NOMO-1 treated with dmso at 0.1 percent for 144 hours (cell line): Measurements from ENCODE around the gene SCYGR7.
"Not testable (repeated sequence)": the region's sequence is repeated elsewhere in the genome, so short reads cannot be mapped to it uniquely, and the experiment has no call there.

Source experiments
- DNase-seq: peaks from one replicate; lab custom pipeline; 2025; ENCODE audit not compliant: unreplicated experiment; lab: John Stamatoyannopoulos, UW

The SCYGR7 gene

GRCh38 chr2:227756261-227756660 lies 28.1 kb downstream of the SCYGR7 start:
- DNase-seq: not testable (repeated sequence)

- DNase-seq: no peak
Measured at GRCh38 chr2:227759411-227760118, 31.4 kb downstream of the SCYGR7 start.

DNA sequence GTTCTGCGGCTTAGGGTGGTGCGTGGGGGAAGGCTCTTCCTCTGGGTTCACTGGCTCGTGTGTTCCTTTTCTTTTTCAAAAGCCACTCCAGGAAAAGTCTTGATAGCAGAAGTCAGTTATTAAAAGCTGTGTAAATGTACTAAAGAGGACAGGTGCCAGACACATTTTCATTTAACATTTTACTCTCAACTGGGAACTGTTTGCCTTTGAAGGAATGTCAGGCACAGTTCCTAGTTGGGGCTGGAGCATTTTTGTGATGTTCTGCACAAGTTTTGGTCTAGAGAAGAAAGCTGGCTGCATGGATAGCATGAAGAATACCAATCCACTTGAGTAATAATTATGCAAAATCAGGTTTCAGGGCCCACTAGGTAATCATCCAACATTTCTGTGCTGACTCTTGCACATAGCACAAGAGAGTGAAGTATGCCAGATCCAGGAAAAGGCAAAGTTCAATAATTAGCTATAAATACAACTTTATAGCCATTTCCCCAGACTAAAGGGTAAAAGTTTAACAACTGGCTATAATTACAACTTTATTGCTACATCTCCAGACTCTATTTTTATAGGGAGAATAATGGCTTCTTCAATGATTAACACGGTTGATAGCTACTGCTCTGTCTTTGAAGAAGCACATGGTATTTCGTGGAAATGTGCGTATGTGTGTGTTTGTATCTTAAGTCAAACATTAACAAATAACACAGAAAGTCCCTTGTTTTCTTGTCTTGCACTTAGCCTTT lies 33.8 kb downstream of the SCYGR7 start:
- DNase-seq: no peak

DNA sequence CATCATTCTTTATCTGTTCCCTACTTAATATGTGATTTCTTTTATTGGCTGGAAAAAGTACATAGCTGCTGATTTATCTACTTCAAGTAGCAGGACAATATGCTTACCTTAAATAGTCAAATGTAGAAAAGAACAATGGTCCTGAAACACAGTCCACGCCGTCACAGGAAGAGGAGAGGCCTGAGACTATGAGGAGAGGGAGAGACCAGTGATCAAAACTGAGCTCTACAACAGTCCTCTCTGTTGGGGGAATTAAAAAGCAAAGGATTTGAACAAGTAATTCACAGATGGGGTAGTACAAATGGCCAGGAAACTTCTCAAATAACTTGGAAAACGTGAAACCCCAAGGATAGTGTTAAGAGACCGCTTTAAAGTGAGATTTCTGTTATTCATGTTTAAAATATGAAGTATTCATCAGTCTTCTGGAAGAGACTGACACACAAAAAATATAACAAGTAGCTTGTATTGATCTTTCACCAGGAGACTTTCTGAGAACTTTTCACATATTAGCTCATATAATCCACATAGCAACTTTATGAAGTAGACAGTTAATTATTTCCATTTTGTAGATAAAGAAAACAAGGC lies 37.7 kb downstream of the SCYGR7 start:
- DNase-seq: no peak

GRCh38 chr2:227766373-227766883 lies 38.3 kb downstream of the SCYGR7 start:
- peak; percentile 13 for DNase-seq

- DNase-seq: no peak
Measured at GRCh38 chr2:227767830-227768229, 39.7 kb downstream of the SCYGR7 start.

GRCh38 chr2:227772197-227772661 lies 44.1 kb downstream of the SCYGR7 start:
- no peak for DNase-seq

DNA sequence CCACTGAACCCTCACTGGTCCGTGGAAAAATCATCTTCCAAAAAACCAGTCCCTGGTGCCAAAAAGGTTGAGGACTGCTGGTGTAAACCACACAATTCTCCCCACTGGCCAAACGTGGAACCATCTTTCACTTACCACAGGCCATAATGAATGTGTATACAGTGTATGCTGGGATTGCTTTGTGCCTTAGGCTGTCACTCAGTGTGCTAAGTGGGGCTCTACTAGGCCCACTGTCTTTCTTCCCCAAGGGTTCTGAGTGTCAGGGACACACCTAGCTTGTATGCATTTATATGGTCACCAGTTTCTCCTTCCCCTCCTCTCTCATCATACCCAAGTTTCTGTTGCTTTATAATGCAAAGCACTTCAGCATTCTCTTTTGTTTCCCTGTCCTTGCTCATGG lies 44.8 kb downstream of the SCYGR7 start:
- no peak for DNase-seq

GRCh38 chr2:227774011-227774624 lies 46.0 kb downstream of the SCYGR7 start:
- DNase-seq: no peak

- DNase-seq: no peak
Measured at GRCh38 chr2:227774895-227775842, 47.0 kb downstream of the SCYGR7 start.
